SK-N-DZ (cell line): Measurements from ENCODE around the gene UTF1.
"Not testable (repeated sequence)": the region's sequence is repeated elsewhere in the genome, so short reads cannot be mapped to it uniquely, and the experiment has no call there.

Experiments used
- DNase-seq: peaks from one replicate; pipeline ENCODE4 v3.0.0-alpha.2; 2015; ENCODE audit warnings: low spot score

Gene UTF1

DNA sequence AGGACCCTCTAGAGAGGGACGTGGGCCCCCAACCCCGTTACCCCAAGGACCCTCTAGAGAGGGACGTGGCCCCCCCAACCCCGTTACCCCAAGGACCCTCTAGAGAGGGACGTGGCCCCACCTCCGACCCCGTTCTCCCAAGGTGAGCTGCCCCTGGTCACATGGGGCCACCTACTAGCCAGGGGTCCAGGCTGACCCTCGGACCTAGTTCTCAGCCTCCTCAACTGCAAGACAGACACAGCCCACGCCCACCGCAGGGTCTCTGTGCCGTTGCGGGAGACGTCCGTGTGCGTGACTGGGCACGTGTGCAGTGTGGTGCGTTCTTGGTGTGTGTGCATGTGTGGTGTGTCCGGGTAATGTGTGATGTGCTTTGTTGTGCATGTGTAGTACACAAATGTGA, 21.6 kb upstream of the UTF1 start:
- no peak for DNase-seq

DNA sequence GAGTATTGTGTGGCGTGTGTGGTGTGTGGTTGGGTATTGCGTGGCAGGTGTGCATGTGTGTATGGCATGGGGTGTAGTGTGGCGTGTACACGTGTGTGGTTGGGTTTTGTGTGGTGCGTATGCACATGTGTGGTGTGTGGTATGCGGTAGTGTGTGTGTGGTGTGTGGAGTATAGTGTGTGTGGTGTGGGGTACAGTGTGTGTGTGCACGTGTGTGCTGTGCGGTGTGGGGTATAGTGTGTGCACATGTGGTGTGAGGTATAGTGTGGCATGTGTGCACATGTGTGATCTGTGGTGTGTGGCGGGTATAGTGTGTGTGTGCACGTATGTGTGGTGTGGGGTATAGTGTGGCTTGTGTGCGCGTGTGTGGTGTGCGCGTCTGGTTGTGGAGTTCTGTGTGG, 20.9 kb upstream of the UTF1 start:
- no peak for DNase-seq

DNA sequence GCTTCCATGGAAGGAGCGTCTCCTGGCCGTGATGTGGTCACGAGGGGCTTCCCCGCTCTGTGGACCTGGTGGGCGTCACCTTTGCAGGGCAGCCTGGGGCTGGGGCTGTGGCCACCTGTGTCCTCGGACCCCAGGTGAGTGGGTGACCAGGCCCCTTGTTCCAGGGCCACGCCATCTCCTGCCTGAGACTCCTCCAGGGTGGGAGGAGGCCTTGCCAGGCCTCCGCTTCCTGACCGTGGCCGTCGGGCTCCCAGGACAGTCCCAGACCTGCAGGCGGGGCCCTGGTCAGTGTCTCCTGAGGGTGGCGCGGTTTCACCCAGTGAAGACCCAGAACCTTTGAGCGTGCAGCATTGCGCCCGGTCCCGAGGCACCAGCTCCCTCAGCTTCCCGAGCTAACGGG, 20.4 kb upstream of the UTF1 start:
- no peak for DNase-seq

DNA sequence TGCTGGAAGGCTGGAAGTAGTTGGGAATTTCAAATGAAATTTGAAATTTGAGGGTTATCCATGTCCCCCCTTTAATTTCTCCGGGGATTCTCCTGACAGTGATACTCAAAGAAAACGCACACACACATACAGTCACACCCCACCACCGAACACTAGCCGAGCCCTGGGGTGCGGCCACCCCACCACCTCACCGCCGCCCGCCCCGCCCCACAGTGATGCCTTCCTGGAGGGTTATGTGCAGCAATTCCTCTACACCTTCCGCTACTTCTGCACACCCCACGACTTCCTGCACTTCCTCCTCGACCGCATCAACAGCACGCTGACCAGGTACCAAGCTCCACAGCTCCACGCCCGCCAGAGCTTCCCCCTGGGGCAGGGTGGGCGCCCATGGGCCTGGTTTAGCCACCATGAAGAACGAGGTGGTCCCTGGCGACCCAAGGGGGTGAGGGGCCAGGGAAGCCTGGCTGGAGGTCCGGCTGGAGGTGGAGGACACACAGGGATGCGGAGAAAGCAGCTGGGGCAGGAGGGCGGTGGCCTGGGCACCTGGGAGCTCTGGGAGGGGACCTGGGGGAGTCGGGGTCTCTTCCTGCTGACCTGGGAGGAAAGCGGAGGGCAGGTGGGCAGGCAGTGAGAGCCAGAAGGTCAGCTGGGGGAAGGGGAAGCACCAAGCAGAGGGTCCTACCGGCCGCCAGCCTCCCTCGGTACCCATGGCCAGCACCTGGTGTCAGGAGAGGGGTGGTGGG, 19.4 kb upstream of the UTF1 start:
- no peak for DNase-seq

- DNase-seq: no peak
These were observed 18.7 kb upstream of the UTF1 start for GRCh38 chr10:133211141-133211830.

DNA sequence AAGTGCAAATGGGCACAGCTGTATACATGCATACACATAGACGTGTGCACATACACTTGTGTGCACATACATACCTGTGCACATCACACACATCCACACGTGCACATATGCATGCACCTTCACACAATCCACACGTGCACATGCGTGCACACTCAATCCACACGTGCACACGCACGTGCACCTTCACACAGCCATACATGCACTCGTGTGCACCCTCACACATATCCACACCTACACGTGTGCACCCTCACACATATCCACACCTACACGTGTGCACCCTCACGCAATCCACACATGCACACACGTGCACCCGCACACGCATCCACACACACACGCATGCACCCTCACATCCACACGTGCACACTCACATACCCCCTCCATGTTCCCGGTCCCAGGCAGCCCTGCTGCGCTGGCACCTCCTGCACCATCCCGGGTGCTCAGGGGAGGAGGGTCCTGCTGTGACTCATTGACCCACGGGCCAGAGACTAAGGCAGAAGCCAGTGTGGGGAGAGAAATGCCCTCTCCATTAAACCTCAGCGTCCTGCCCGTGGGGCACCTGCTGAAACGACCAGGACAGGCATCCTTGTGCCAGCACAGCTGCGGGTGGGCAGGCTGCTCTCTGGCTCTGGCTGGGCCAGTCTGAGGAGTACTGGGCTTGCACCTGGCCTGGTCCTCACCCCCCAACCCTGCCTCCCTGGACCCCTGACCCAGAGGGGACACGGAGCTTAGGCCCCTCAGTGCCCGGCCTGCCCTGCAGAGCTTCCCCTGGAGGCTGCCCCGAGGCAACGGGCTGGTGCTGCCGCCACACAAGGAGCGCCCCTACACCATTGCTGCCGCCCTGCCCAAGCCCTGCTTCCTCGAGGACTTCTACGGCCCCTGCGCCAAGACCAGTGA, 17.8 kb upstream of the UTF1 start:
- no peak for DNase-seq

GRCh38 chr10:133212853-133213494, 17.0 kb upstream of the UTF1 start:
- no peak for DNase-seq

- DNase-seq: no peak
These were observed 16.2 kb upstream of the UTF1 start for GRCh38 chr10:133213641-133214467.

DNA sequence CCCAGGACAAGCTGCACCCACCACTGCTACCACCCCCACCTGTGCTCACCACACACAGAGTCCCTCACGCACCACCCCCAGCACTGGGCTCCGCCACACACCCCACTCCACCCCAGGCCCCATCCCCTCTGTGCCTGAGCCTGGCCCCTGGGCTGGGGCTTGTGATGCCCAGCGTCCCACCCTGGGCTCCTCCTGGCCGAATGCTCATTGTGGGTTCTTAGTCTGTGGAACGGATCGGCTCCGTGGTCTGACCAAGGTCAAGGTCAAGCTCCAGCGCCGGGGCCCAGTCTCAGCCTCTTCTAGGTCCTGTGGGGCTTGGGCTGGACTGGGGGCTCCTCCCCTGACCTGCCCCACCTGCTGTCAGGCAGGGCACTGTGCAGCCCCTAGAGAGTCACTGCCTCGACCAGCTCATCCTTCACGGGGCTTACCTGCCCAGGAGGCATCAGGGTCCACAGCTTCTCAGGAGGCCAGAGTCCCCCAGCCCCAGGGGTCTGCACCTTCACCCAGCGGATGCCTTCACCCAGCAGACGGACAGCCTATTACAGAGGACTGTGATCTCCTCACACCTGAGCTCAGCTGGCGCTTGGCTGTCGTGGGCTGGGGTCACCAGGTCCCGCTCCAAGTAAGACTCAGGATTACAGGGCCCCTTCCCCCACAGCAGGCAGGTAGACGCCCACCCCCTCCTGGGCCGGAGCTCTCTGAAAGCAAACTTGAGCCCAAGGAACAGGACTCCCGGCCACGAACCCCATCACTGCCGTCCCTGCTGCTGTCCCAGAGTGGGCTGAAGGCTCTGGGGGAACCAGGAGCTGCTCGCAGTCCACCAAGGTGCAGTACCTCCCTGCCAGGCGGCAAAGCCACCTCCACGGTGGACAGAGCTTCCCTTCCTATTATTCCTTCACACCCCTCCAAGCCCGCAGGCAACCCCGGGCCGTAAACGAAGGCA, 15.3 kb upstream of the UTF1 start:
- no peak for DNase-seq

GRCh38 chr10:133215586-133215985, 14.4 kb upstream of the UTF1 start:
- DNase-seq: no peak

DNA sequence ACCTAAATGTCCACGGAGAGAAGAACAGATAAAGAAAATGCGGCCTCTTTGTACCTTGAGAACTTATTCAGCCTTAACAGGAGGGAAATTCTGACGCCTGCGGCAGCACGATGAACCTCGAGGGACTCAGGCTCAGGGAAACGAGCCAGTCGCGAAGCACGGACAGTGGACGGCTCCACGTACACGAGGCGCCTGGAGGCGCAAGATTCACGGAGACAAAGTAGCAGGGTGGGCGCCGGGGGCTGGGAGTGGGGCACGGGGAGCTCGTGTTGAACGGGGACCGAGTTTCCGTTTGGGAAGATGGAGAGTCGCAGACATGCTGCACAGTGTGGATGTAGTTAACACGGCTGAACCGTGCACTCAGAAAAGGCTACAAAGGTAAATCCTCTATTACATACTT, 13.2 kb upstream of the UTF1 start:
- DNase-seq: no peak

- DNase-seq: no peak
These were observed 12.0 kb upstream of the UTF1 start for GRCh38 chr10:133217800-133218589.

DNA sequence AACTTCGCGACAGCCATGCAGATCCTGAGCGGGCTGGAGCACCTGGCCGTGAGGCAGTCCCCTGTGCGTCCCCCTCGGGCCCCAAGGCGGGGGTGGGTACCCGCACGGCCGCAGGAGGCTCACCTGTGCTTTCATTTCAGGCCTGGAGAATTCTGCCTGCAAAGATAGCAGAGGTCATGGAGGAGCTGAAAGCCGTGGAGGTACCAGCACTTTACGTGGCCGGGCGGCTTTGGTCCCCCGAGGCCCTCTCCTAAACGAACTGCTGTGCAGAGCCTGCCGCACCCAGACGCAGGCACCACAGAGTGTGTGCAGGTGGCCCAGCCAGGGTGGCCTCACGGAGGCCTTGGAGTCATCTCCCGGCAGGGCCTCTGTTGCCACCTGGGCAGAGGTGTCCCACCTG, 11.1 kb upstream of the UTF1 start:
- no peak for DNase-seq

DNA sequence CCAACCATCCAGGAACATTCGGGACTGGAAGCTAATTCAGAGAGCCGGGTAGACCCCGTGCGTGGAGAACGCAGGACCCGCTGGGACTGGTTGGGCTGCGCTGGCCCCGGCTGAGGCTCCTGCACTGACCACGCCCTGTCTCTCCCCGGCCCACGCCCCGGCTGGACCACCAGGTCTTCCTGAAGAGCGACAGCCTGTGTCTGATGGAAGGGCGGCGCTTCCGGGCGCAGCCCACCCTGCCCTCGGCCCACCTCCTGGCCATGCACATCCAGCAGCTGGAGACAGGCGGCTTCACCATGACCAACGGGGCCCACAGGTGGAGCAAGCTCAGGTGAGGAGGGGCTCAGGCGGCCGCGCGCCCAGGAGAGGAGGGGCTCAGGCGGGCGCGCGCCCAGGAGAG, 10.2 kb upstream of the UTF1 start:
- no peak for DNase-seq

DNA sequence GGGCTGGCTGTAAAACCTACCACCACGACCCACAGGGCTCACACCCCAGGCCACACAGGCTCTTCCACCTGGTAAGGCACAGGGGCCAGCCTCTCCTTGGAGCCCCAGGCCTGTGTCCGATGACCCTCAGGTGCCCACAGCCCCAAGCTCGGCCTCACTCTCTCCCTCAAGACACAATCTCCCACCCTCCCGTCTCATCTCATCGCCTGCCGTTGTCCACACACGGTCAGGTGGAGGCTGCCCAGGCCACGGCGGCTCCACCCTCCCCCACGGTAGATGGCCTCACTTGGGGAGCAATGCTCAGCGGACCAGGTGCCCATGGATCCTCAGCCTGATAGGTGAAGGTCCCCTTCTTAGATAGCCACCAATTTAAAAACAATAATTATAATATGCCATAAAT, 8.7 kb upstream of the UTF1 start:
- no peak for DNase-seq

DNA sequence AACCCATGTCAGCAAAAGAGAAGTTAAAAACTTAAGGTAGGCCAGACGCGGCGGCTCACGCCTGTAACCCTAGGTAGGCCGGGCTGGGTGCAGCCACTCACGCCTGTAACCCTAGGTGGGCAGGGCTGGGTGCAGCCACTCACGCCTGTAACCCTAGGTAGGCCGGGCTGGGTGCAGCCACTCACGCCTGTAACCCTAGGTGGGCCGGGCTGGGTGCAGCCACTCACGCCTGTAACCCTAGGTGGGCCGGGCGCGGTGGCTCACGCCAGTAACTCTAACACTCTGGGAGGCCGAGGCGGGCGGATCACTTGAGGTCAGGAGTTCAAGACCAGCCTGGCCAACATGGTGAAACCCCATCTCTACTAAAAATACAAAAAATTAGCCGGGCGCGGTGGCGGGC, 8.3 kb upstream of the UTF1 start:
- not testable (repeated sequence) for DNase-seq

DNA sequence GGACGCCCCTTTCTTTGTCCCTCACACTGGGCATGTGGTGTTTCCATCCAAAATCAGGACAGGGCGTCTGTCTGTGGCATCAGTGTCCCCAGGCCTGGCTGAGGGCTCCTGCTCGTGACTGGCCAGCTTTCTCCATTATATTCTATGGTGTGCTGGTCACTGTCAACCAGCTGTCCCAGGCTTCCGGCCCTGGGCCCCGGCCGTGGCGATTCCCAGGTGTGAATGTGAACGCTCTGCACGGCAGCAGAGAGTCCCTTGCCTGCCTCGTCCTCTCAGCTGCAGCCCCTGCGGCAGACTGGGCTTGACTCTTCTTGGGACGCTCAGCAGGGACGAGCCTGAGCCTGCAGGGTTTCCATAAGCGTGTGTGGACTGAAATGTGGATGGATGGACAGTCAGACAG, 5.9 kb upstream of the UTF1 start:
- no peak for DNase-seq

GRCh38 chr10:133224756-133225372, 5.2 kb upstream of the UTF1 start:
- no peak for DNase-seq
